Tibial nerve (tissue), 3 donors: ENCODE data around the gene RNF113B.

ENCODE experiments used
- POLR2A ChIP-seq, 2 donors: fragments of 450-650 bp; IDR thresholded peaks; one replicate each; pipeline ENCODE4 v1.6.1; 2017; ENCODE audit warnings: antibody characterized with exemption in 2 of 2, mild to moderate bottlenecking in 2 of 2, moderate library complexity in 2 of 2
- TF ChIP-seq, protein P1 (sequence below), 5 experiments: fragments of 200-600 bp in 3 of 5; fragments of 450-650 bp in 2 of 5; sonication (generic) in 3 of 5; IDR thresholded peaks; one replicate each; pipeline ENCODE4 v1.5.1; 2016 to 2019; ENCODE audit warnings: antibody characterized with exemption in 5 of 5, mild to moderate bottlenecking in 3 of 5, moderate library complexity in 2 of 5

DNA sequence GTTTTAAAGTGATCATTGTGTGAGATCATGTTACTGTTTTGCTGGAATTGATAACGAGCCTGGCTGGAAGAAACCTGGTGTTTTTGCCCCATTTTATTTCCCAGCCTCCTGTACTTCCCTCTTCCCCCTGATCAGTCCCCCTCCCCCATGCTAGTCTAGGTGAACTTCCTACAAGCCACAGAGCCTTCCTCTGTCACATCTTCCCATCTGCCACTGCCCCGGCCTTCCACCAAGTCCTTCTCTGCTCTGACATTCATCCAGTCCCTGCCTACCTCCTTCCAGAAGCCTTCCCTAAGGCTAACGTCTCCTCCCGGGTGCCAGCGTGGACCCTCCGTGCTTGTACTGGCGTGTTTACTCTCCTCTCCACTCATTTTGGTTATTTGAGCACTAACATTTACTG lies 19.9 kb downstream of the RNF113B start:
- TF ChIP-seq, protein P1, sequence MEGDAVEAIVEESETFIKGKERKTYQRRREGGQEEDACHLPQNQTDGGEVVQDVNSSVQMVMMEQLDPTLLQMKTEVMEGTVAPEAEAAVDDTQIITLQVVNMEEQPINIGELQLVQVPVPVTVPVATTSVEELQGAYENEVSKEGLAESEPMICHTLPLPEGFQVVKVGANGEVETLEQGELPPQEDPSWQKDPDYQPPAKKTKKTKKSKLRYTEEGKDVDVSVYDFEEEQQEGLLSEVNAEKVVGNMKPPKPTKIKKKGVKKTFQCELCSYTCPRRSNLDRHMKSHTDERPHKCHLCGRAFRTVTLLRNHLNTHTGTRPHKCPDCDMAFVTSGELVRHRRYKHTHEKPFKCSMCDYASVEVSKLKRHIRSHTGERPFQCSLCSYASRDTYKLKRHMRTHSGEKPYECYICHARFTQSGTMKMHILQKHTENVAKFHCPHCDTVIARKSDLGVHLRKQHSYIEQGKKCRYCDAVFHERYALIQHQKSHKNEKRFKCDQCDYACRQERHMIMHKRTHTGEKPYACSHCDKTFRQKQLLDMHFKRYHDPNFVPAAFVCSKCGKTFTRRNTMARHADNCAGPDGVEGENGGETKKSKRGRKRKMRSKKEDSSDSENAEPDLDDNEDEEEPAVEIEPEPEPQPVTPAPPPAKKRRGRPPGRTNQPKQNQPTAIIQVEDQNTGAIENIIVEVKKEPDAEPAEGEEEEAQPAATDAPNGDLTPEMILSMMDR (IDR thresholded peaks at IDR 0.05), result no peak
- TF ChIP-seq POLR2A (IDR thresholded peaks at IDR 0.05), result no peak
